H9 (cell line): Measurements from ENCODE around the gene VSIR. TPM values are rescaled to one million over a fixed set of nuclear protein-coding genes. Genes with fewer than 3 reads are reported as not detected.

ENCODE experiments used
- DNase-seq: peaks from one replicate; pipeline ENCODE4 v3.0.0-alpha.2; 2017
- H2AFZ ChIP-seq: one replicate; pipeline ENCODE4 v1.6.1; 2013; ENCODE audit warnings: mild to moderate bottlenecking, low read length, control low read depth, moderate library complexity
- H2AK5ac ChIP-seq: 2 replicates; pipeline ENCODE4 v1.6.1; 2013; ENCODE audit warnings: low read length, control low read depth, mixed read lengths; ENCODE audit not compliant: insufficient read length
- H2BK120ac ChIP-seq: one replicate; pipeline ENCODE4 v1.6.1; 2013; ENCODE audit warnings: low read depth, mild to moderate bottlenecking, low read length, control low read depth, inconsistent platforms; ENCODE audit not compliant: poor library complexity, severe bottlenecking
- H2BK12ac ChIP-seq: 2 replicates; pipeline ENCODE4 v1.6.1; 2013; ENCODE audit warnings: low read length, control low read depth, mixed read lengths, low read depth; ENCODE audit not compliant: insufficient read length
- H2BK15ac ChIP-seq: 2 replicates; pipeline ENCODE4 v1.6.1; 2013; ENCODE audit warnings: low read depth, low read length, control low read depth
- H2BK20ac ChIP-seq: one replicate; pipeline ENCODE4 v1.6.1; 2013; ENCODE audit warnings: low read depth, mild to moderate bottlenecking, low read length, control low read depth, inconsistent platforms; ENCODE audit not compliant: poor library complexity, severe bottlenecking
- H2BK5ac ChIP-seq: 2 replicates; pipeline ENCODE4 v1.6.1; 2013; ENCODE audit warnings: low read length, control low read depth, mixed read lengths; ENCODE audit not compliant: insufficient read length
- H3K14ac ChIP-seq: 2 replicates; pipeline ENCODE4 v1.6.1; 2013; ENCODE audit warnings: low read length, control low read depth; ENCODE audit not compliant: insufficient read depth
- H3K18ac ChIP-seq: 2 replicates; pipeline ENCODE4 v1.6.1; 2013; ENCODE audit warnings: low read depth, mild to moderate bottlenecking, mixed read lengths, low read length, control low read depth; ENCODE audit not compliant: insufficient read length
- H3K23ac ChIP-seq: 2 replicates; pipeline ENCODE4 v1.6.1; 2013; ENCODE audit warnings: low read length, control low read depth, mixed read lengths, low read depth; ENCODE audit not compliant: insufficient read length
- H3K23me2 ChIP-seq: 2 replicates; pipeline ENCODE4 v1.6.1; 2013; ENCODE audit warnings: low read depth, mild to moderate bottlenecking, mixed read lengths, low read length, control low read depth; ENCODE audit not compliant: insufficient read length, poor library complexity, severe bottlenecking
- H3K27ac ChIP-seq: 2 replicates; pipeline ENCODE4 v1.5.1; 2013; ENCODE audit warnings: low read length, control low read depth, mixed read lengths, low read depth; ENCODE audit not compliant: insufficient read length
- H3K27me3 ChIP-seq: 2 replicates; pipeline ENCODE4 v1.6.1; 2013; ENCODE audit warnings: low read length, control low read depth, inconsistent platforms; ENCODE audit not compliant: insufficient read depth
- H3K4ac ChIP-seq: 2 replicates; pipeline ENCODE4 v1.6.1; 2013; ENCODE audit warnings: low read depth, mild to moderate bottlenecking, control low read depth, inconsistent platforms, low read length, moderate library complexity
- H3K4me1 ChIP-seq: 2 replicates; pipeline ENCODE4 v1.6.1; 2013; ENCODE audit warnings: low read length, control low read depth, inconsistent platforms; ENCODE audit not compliant: insufficient read depth
- H3K4me2 ChIP-seq: 2 replicates; pipeline ENCODE4 v1.6.1; 2013; ENCODE audit warnings: low read length, control low read depth, mixed read lengths; ENCODE audit not compliant: insufficient read length, insufficient read depth
- H3K56ac ChIP-seq: 2 replicates; pipeline ENCODE4 v1.6.1; 2013; ENCODE audit warnings: low read depth, mild to moderate bottlenecking, mixed read lengths, low read length, control low read depth; ENCODE audit not compliant: insufficient read length
- H3K79me1 ChIP-seq: 2 replicates; pipeline ENCODE4 v1.6.1; 2013; ENCODE audit warnings: low read depth, mild to moderate bottlenecking, moderate library complexity, low read length, control low read depth, inconsistent platforms; ENCODE audit not compliant: insufficient read depth, poor library complexity, severe bottlenecking
- H3K79me2 ChIP-seq: 2 replicates; pipeline ENCODE4 v1.6.1; 2013; ENCODE audit warnings: low read length, control low read depth, inconsistent platforms; ENCODE audit not compliant: insufficient read depth
- H3K9ac ChIP-seq: 2 replicates; pipeline ENCODE4 v1.6.1; 2013; ENCODE audit warnings: low read length, control low read depth, mixed read lengths; ENCODE audit not compliant: insufficient read length; ENCODE audit errors: extremely low read depth
- H3K9me3 ChIP-seq: one replicate; pipeline ENCODE4 v1.6.1; 2013; ENCODE audit warnings: low read depth, low read length, inconsistent platforms; ENCODE audit not compliant: control insufficient read depth
- H3T11ph ChIP-seq: one replicate; pipeline ENCODE4 v1.6.1; 2013; ENCODE audit warnings: mild to moderate bottlenecking, low read length, control low read depth, inconsistent platforms
- H4K20me1 ChIP-seq: one replicate; pipeline ENCODE4 v1.6.1; 2013; ENCODE audit not compliant: control insufficient read depth, insufficient read length, insufficient read depth
- H4K5ac ChIP-seq: 2 replicates; pipeline ENCODE4 v1.6.1; 2013; ENCODE audit warnings: low read depth, mild to moderate bottlenecking, mixed read lengths, low read length, control low read depth; ENCODE audit not compliant: insufficient read length
- H4K8ac ChIP-seq: replicated peaks from 2 replicates; pipeline ENCODE4 v1.6.1; 2013; ENCODE audit warnings: low read length, control low read depth, mixed read lengths, low read depth; ENCODE audit not compliant: insufficient read length
- H4K91ac ChIP-seq: 2 replicates; pipeline ENCODE4 v1.6.1; 2013; ENCODE audit warnings: low read depth, mild to moderate bottlenecking, moderate library complexity, mixed read lengths, low read length, control low read depth; ENCODE audit not compliant: insufficient read length
- H3K27ac Mint-ChIP-seq, 3 experiments: 2 replicates in 2 of 3; 3 replicates in 1 of 3; pipeline ENCODE4 v1.8.0; 2020 to 2021; ENCODE audit warnings: mixed read lengths in 3 of 3, mild to moderate bottlenecking in 1 of 3, moderate library complexity in 1 of 3
- H3K27me3 Mint-ChIP-seq: 2 replicates; pipeline ENCODE4 v1.8.0; 2021; ENCODE audit warnings: low read depth, mild to moderate bottlenecking, moderate library complexity, mixed read lengths
- H3K36me3 Mint-ChIP-seq, 3 experiments: 2 replicates in 2 of 3; 3 replicates in 1 of 3; pipeline ENCODE4 v1.8.0; 2020 to 2021; ENCODE audit warnings: low read depth in 3 of 3, mixed read lengths in 3 of 3; ENCODE audit not compliant: insufficient read depth in 1 of 3
- H3K4me1 Mint-ChIP-seq, 2 experiments: 2 replicates each; pipeline ENCODE4 v1.8.0; 2020; ENCODE audit warnings: mixed read lengths in 2 of 2
- H3K4me3 Mint-ChIP-seq, 2 experiments: 2 replicates in 1 of 2; 3 replicates in 1 of 2; pipeline ENCODE4 v1.8.0; 2020 to 2021; ENCODE audit warnings: mild to moderate bottlenecking in 2 of 2, mixed read lengths in 2 of 2, moderate library complexity in 1 of 2
- H3K9me3 Mint-ChIP-seq, 2 experiments: 2 replicates in 1 of 2; 3 replicates in 1 of 2; pipeline ENCODE4 v1.8.0; 2020; ENCODE audit warnings: mild to moderate bottlenecking in 2 of 2, mixed read lengths in 2 of 2, moderate library complexity in 1 of 2
- WGBS: extraction: QIAGEN DNeasy Blood & Tissue Kit; methylation state at CpG from one replicate; pipeline ENCODE4 v1.1.7; 2013; ENCODE audit warnings: missing lambda C conversion rate, low lambda C conversion rate, mixed read lengths; ENCODE audit not compliant: insufficient read length; ENCODE audit errors: extremely low coverage; 5-methylcytosine and 5-hydroxymethylcytosine counted together
- total RNA-seq: library from RNA; stranded (reverse); gene quantifications from 2 replicates; pipeline ENCODE4 v1.2.1, GENCODE V29; 2021
- TF ChIP-seq, protein P1 (sequence below): fragments of 200-600 bp; sonication (generic); conservative IDR thresholded peaks from 3 replicates; pipeline ENCODE4 v1.8.0; 2021; ENCODE audit warnings: antibody characterized with exemption, mild to moderate bottlenecking

VSIR gene
- total RNA-seq, 1 experiment from 2014 or later: 0.11 TPM

DNA sequence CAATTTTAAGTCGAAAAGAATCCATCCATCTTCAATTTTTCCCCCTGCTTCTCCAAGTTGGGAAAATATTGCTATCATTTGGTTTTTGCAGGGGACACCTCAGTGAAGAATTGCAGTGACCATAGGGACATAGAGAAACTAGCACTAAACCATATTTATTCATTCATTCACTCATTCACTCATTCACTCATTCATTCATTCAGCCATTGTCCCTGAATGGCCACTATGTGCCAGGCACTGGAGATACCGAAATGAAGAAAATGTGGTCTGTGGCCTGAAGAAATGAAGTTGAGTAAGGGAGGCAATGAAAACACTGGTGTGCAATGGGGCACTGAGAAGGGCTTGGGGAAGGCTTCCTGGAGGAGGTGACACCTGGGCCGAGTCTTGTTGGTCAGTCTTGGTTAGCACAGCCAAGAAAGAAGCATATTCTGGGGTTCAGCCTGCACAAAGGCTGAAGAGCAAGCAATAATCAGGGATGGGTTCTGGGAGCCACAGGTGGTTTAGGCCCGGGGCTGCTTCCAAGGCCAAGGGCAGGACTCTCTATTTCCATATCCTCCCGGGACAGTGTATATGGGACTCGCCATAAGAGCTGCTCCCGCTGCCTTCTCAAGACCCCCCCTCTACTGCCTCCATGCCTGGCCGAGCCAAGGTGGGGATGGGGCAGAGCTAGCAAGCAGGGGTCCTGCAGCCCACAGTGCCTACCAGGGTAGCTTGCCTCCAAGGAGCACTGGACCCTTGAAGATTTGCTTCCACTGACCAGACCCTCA is 28.2 kb downstream of the VSIR start:
- H3K14ac ChIP-seq: no peak overlapping the region
- Mint-ChIP-seq H3K27me3 (no peaks in the 10 kb centered on the region; the same call in none of the 2 replicates), H3K36me3 (0 out of 7 replicates have a peak, but pooled peaks cover 0 to 4% (median 0%) of the 10 kb centered on the region in 3 experiments), H3K4me3 (no peak overlapping the region), H3K27ac (no peak overlapping the region), H3K4me1 (peaks cover 14 to 28% of the 10 kb centered on the region in 2 experiments), H3K9me3 (peaks cover 0 to 4% of the 10 kb centered on the region in 2 experiments; a peak in 2 of 5 replicates)
- H3K9me3 ChIP-seq: no peaks in the 10 kb centered on the region
- no peak overlapping the region for H2BK15ac ChIP-seq
- H4K20me1 ChIP-seq: no peaks in the 10 kb centered on the region
- H2BK12ac ChIP-seq: no peak overlapping the region
- H3K4me1 ChIP-seq: no peaks in the 10 kb centered on the region
- H3K23ac ChIP-seq: no peak overlapping the region
- TF ChIP-seq, protein P1, sequence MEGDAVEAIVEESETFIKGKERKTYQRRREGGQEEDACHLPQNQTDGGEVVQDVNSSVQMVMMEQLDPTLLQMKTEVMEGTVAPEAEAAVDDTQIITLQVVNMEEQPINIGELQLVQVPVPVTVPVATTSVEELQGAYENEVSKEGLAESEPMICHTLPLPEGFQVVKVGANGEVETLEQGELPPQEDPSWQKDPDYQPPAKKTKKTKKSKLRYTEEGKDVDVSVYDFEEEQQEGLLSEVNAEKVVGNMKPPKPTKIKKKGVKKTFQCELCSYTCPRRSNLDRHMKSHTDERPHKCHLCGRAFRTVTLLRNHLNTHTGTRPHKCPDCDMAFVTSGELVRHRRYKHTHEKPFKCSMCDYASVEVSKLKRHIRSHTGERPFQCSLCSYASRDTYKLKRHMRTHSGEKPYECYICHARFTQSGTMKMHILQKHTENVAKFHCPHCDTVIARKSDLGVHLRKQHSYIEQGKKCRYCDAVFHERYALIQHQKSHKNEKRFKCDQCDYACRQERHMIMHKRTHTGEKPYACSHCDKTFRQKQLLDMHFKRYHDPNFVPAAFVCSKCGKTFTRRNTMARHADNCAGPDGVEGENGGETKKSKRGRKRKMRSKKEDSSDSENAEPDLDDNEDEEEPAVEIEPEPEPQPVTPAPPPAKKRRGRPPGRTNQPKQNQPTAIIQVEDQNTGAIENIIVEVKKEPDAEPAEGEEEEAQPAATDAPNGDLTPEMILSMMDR: no peak
- H3T11ph ChIP-seq: no peak overlapping the region
- H3K79me2 ChIP-seq: no peaks in the 10 kb centered on the region
- no peak overlapping the region for H2AFZ ChIP-seq
- no peak overlapping the region for H4K8ac ChIP-seq
- H3K79me1 ChIP-seq: no peaks in the 10 kb centered on the region
- H2AK5ac ChIP-seq: no peak overlapping the region
- no peak overlapping the region for H2BK120ac ChIP-seq
- H3K23me2 ChIP-seq: no peaks in the 10 kb centered on the region
- no peak overlapping the region for H2BK20ac ChIP-seq
- H3K4me2 ChIP-seq: no peak overlapping the region
- H2BK5ac ChIP-seq: no peak overlapping the region
- no peak overlapping the region for H4K5ac ChIP-seq
- DNase-seq: no peak
- H3K9ac ChIP-seq: no peak overlapping the region
- H3K4ac ChIP-seq: no peak overlapping the region
- H4K91ac ChIP-seq: no peak overlapping the region
- no CpG with 5 or more reads among the region's 8 CpGs for WGBS
- no peaks in the 10 kb centered on the region for H3K27me3 ChIP-seq
- no peak overlapping the region for H3K27ac ChIP-seq
- H3K56ac ChIP-seq: no peak overlapping the region
- H3K18ac ChIP-seq: no peak overlapping the region
